Right hindlimb (tissue), 1 donor: ENCODE data around the gene ABCG8.

Source experiments
- DNase-seq: peaks from one replicate; pipeline ENCODE4 v3.0.0-alpha.2; 2018

Gene ABCG8

DNA sequence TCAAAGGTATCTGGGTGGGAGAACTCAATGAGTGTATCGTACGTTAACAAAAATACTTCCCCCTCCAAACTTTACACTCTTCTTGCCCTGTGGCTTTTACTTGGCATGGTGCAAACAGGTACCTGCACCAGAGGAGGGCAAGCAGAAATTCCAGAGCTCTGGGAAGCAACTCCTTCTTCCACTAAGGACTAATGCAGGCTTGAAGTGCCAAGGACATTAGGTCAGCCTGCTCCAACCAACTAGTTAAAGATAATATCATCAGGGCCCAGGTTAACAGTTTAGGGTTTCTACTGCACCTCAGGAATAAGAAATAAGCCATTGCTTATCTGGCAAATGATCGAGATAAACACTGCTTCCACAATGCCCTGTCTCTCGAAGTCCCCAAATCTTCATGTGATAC lies 86.7 kb downstream of the ABCG8 start:
- DNase-seq: no peak

DNA sequence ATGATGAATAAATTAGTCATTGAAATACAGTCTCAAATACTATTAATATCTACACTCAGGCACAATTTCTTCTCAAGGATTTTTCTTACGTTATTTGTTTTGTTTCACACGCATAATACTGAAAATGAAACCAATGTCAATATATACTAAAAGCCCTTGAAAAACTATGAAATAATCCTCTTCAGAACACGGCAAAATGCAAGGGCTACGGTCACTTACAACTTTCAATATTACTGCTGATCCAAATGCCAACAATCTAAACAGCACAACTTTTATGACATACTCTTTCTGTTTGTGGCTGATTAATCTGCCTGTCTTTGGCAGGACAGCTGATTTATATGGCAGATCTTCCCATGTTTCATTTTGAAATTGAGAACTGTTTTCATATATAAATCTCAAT lies 88.7 kb downstream of the ABCG8 start:
- no peak for DNase-seq

DNA sequence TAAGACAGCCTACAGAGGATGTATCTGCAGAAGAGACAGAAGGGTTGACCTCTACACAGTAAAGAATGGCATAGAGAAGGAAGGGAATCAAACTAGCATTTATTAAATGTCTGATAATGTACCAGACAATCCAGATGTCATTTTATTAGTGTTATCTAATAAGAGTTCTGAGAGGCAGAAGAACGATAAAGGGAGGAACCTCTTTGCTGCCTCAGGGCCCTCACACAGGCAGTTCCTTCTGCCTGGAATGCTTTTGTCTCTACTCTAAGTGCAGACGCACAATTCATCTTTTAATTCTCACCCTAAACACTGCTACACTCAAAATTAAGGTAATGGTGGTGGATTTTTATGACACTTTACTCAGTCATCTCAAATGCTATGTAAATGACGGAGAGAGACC lies 92.5 kb downstream of the ABCG8 start:
- DNase-seq: no peak
